Measurements from ENCODE around the gene GPD2.

GRCh38 chr2:156602552-156602933, 166.4 kb downstream of the GPD2 start:
- TF ChIP-seq, protein P1, sequence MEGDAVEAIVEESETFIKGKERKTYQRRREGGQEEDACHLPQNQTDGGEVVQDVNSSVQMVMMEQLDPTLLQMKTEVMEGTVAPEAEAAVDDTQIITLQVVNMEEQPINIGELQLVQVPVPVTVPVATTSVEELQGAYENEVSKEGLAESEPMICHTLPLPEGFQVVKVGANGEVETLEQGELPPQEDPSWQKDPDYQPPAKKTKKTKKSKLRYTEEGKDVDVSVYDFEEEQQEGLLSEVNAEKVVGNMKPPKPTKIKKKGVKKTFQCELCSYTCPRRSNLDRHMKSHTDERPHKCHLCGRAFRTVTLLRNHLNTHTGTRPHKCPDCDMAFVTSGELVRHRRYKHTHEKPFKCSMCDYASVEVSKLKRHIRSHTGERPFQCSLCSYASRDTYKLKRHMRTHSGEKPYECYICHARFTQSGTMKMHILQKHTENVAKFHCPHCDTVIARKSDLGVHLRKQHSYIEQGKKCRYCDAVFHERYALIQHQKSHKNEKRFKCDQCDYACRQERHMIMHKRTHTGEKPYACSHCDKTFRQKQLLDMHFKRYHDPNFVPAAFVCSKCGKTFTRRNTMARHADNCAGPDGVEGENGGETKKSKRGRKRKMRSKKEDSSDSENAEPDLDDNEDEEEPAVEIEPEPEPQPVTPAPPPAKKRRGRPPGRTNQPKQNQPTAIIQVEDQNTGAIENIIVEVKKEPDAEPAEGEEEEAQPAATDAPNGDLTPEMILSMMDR (IDR thresholded peaks at IDR 0.05), result no peak
- no peak for TF ChIP-seq EZH2 (IDR thresholded peaks at IDR 0.05; ENCODE audit: borderline replicate concordance, insufficient read depth, low read depth, low read length, poor library complexity, severe bottlenecking)
